ENCODE measurements around the gene TPT1.

The TPT1 gene

DNA sequence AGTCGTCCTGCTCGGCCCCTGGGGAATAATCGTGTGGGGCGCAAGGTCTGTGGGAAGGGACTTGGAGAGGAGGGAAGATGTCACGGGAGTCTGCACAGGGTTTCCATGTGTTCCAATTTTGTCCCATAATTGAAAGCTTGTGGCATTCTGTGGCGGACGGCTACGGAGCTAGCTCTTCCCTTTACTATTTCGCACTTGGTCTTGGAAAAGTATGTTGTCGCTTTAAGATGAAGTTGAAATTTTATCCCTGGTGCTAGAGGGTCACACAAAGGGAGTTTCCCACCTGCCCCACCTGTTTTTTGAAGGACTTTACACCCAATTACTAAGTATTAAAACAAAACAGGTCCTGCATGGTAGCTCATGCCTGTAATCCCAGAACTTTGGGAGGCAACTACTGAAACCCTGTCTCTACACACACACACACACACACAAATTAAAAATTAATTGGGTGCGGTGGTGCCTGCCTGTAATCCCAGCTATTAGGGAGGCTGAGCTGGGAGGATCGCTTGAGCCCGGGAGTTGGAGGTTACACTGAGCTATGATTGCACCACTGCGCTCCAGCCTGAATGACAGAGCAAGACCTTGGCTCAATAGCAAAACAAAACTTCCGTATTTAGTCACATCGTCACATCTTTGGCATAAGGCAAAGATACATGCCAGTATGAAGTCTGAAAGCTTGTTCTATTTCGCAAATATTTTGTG is 967 bp upstream of the TPT1 start:
- DNase-seq (ENCODE audit: insufficient read length, low spot score), result no peak
- no peak for FAIRE-seq
- TF ChIP-seq TAF1 (IDR thresholded peaks at IDR 0.05; ENCODE audit: low read depth, low read length) (no peak), POLR2AphosphoS5 (IDR thresholded peaks at IDR 0.05; ENCODE audit: low read depth, low read length) (no peak), POU2F2 (IDR thresholded peaks at IDR 0.05; ENCODE audit: low read depth, low read length) (no peak), PAX5 (IDR thresholded peaks at IDR 0.05; ENCODE audit: insufficient read depth, low read length, severe bottlenecking) (no peak), POLR2A (IDR thresholded peaks at IDR 0.05; ENCODE audit: low read depth, low read length) (no peak), SPI1 (IDR thresholded peaks at IDR 0.05; ENCODE audit: low read depth, low read length) (no peak)

DNA sequence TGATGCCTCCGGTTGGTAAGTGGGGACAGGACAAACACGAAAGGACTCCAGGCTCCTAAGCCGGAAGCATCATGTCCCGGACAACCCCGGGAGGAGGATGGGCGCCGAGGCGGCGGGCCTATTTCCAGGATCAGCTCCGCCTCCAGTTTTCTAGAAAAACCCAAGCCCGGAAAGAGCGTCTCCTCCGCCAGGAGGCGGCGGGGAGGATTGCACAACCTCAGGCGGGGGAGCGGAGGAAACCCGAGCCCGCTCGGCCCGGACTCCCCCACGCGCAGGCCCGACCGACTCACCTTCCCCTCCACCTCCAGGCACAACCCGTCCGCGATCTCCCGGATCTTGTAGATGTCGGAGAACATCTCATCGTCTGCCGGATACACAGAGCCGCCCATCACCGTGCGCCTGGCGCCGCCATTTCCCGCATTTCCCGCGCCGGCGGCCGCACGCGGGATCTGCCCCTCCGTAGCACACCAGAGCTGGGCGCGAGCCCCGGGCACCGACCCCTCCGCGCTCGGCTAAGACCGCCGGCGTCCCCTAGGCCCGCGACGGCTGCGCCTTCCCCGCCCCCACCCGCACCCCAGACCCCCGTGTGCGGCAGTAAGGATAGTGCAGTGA is 455 bp downstream of the TPT1 start:
- DNase-seq (ENCODE audit: insufficient read length, low spot score) (peak; percentile 52), FAIRE-seq (peak; percentile 43)
- TF ChIP-seq POU2F2 (IDR thresholded peaks at IDR 0.05; ENCODE audit: low read depth, low read length) (no peak), POLR2AphosphoS5 (IDR thresholded peaks at IDR 0.05; ENCODE audit: low read depth, low read length) (no peak), TAF1 (IDR thresholded peaks at IDR 0.05; ENCODE audit: low read depth, low read length) (no peak), POLR2A (IDR thresholded peaks at IDR 0.05; ENCODE audit: low read depth, low read length) (no peak), PAX5 (IDR thresholded peaks at IDR 0.05; ENCODE audit: insufficient read depth, low read length, severe bottlenecking) (no peak), SPI1 (IDR thresholded peaks at IDR 0.05; ENCODE audit: low read depth, low read length) (no peak)

DNA sequence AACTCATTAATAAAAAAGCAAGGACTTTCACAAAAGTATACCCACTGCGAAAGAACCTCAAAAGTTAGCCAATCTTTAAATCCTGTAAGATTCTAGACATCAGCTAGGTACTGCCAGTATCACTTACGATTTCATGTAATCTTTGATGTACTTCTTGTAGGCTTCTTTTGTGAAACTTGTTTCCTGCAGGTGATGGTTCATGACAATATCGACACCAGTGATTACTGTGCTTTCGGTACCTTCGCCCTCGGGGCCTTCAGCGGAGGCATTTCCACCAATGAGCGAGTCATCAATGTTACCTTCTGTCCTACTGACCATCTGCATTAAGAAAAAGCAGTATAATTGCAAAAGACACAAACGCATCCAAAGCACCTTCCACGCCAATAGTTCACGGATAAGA is 1.1 kb downstream of the TPT1 start:
- DNase-seq (ENCODE audit: insufficient read length, low spot score) (no peak), FAIRE-seq (peak; percentile 16)
- TF ChIP-seq SPI1 (IDR thresholded peaks at IDR 0.05; ENCODE audit: low read depth, low read length) (no peak), TAF1 (IDR thresholded peaks at IDR 0.05; ENCODE audit: low read depth, low read length) (no peak), POLR2A (IDR thresholded peaks at IDR 0.05; ENCODE audit: low read depth, low read length) (no peak), PAX5 (IDR thresholded peaks at IDR 0.05; ENCODE audit: insufficient read depth, low read length, severe bottlenecking) (no peak), POU2F2 (IDR thresholded peaks at IDR 0.05; ENCODE audit: low read depth, low read length) (no peak), POLR2AphosphoS5 (IDR thresholded peaks at IDR 0.05; ENCODE audit: low read depth, low read length) (no peak)

DNA sequence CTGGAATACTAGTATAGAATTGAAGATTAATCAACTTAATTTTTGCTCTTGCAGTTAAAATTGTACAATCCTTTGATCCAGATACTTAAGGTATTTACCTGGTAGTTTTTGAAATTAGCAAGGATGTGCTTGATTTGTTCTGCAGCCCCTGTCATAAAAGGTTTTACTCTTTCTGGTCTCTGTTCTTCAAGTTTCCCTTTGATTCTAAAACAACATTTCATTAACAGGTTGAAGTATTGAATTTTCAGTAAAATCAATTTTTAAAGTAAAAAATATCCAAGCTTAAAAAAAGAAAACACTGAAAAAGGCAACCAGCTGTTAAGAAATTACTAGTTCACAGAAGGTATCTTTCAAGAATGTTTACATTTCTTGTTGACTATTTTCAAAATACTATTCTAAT is 1.6 kb downstream of the TPT1 start:
- FAIRE-seq, result no peak
- TF ChIP-seq SPI1 (IDR thresholded peaks at IDR 0.05; ENCODE audit: low read depth, low read length) (no peak), TAF1 (IDR thresholded peaks at IDR 0.05; ENCODE audit: low read depth, low read length) (no peak), POLR2AphosphoS5 (IDR thresholded peaks at IDR 0.05; ENCODE audit: low read depth, low read length) (no peak), POLR2A (IDR thresholded peaks at IDR 0.05; ENCODE audit: low read depth, low read length) (no peak), POU2F2 (IDR thresholded peaks at IDR 0.05; ENCODE audit: low read depth, low read length) (no peak), PAX5 (IDR thresholded peaks at IDR 0.05; ENCODE audit: insufficient read depth, low read length, severe bottlenecking) (no peak)
- DNase-seq (ENCODE audit: insufficient read length, low spot score), result no peak

DNA sequence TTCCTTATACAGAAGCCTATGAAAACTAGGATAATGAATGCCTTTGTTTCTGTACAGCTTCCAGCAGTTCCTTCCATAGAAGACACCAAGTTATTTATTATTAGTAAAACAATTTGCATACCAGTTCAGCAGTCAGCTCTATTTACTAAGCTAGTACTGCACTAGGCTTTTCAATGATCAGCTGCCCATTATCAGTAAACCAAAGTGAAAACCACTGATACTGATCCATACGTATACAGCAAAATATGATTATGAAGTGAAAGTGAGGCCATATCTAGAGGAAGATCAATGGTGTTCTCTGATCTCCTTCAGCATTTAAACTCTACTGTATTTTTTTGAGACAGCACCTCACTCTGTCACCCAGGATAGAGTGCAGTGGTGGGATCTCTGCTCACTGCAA is 3.2 kb downstream of the TPT1 start:
- DNase-seq (ENCODE audit: insufficient read length, low spot score), result no peak
- FAIRE-seq, result no peak
- no peak for TF ChIP-seq TAF1 (IDR thresholded peaks at IDR 0.05; ENCODE audit: low read depth, low read length)
- no peak for TF ChIP-seq PAX5 (IDR thresholded peaks at IDR 0.05; ENCODE audit: insufficient read depth, low read length, severe bottlenecking)
- no peak for TF ChIP-seq POU2F2 (IDR thresholded peaks at IDR 0.05; ENCODE audit: low read depth, low read length)
- TF ChIP-seq SPI1 (IDR thresholded peaks at IDR 0.05; ENCODE audit: low read depth, low read length), result no peak
- no peak for TF ChIP-seq POLR2A (IDR thresholded peaks at IDR 0.05; ENCODE audit: low read depth, low read length)
- no peak for TF ChIP-seq POLR2AphosphoS5 (IDR thresholded peaks at IDR 0.05; ENCODE audit: low read depth, low read length)

DNA sequence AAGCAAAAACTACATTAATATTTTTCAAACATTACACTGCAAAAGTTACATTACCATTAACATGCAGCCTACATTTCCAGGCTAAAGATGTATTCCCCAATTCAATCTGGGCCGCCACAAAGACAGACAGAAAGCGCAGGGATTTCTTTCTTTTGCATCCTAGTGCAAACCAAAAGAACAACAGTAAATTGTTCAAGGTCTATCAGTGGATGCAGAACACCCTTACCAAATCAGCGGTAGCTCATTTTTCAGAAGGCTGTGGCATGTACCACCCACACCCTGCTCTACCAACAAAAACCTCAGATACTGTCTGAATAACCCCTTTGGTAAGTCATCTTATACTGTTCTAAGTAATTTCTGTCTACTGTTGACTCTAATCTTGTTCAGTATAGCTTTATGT is 3.6 kb downstream of the TPT1 start:
- FAIRE-seq (no peak), DNase-seq (ENCODE audit: insufficient read length, low spot score) (no peak)
- no peak for TF ChIP-seq POLR2A (IDR thresholded peaks at IDR 0.05; ENCODE audit: low read depth, low read length)
- no peak for TF ChIP-seq SPI1 (IDR thresholded peaks at IDR 0.05; ENCODE audit: low read depth, low read length)
- no peak for TF ChIP-seq PAX5 (IDR thresholded peaks at IDR 0.05; ENCODE audit: insufficient read depth, low read length, severe bottlenecking)
- TF ChIP-seq POLR2AphosphoS5 (IDR thresholded peaks at IDR 0.05; ENCODE audit: low read depth, low read length), result no peak
- TF ChIP-seq TAF1 (IDR thresholded peaks at IDR 0.05; ENCODE audit: low read depth, low read length), result no peak
- TF ChIP-seq POU2F2 (IDR thresholded peaks at IDR 0.05; ENCODE audit: low read depth, low read length), result no peak

DNA sequence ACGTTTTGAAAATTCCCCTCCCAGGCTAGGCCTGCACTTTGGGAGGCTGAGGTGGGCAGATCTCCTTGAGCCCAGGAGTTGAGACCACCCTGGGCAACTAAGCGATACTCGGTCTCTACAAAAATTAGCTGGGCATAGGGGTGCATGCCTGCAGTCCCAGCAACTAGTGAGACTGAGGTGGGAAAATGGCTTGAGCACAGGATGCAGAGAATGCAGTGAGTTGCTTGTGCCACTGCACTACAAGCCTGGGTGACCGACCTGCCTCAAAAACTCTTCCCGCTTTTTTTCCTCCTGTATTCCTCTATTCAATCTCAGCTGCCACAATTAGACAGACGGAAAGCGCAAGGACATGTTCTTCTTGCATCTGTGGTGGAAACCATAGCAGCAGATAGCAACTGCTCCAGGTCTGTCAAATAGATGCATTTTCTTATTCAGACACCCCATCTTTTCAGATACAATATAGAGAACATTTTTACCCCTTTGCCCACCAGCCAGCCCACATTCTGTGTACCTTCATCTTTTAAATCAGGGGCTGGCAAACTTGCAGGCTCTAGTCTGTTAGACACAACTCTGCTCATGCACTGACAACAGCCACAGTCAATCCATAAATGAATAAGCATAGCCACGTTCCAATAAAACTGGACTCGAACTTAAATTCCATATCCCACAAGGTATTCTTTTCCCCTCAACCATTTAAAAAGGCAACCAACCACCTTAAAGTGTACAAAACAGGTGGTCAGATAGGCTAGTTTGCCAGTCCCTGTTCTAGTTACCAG is 4.8 kb downstream of the TPT1 start:
- peak; percentile 11; the same call in 1 of the 2 replicates for TF ChIP-seq POLR2A (IDR thresholded peaks at IDR 0.05; ENCODE audit: low read depth, low read length)
- TF ChIP-seq POU2F2 (IDR thresholded peaks at IDR 0.05; ENCODE audit: low read depth, low read length), result no peak
- TF ChIP-seq POLR2AphosphoS5 (IDR thresholded peaks at IDR 0.05; ENCODE audit: low read depth, low read length), result peak; percentile 46; the same call in 1 of the 2 replicates
- FAIRE-seq (no peak), DNase-seq (ENCODE audit: insufficient read length, low spot score) (no peak)

DNA sequence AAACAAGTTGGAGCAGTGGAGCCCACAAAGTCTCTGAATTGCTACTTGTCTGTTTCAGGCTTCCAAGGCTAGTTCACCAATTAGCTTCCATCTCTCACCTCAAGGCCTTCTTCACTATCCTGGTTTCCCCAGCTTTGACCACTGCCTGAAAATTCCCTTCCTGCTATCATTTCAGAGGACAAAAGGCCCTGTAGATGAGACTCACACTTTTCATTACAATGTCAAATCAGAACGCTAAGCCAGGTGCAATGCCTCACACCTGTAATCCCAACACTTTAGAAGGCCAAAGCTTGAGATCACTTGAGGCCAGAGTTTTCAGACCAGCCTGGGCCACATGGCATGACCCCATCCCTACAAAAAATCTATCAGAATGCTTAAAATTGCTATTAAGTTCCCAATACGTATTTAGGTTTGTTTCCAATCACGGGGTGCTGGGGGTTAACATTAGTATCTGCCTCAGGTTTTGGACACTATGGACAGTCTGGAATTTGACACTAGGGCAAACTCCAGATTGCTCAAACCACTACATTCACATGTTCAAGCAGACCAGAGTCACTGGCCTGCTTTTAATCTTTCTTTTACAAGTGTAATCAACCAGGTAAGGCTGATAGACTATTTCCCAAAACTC is 5.5 kb downstream of the TPT1 start:
- no peak for FAIRE-seq
- TF ChIP-seq SPI1 (IDR thresholded peaks at IDR 0.05; ENCODE audit: low read depth, low read length), result no peak
- peak; percentile 44 for TF ChIP-seq POLR2A (IDR thresholded peaks at IDR 0.05; ENCODE audit: low read depth, low read length)
- no peak for TF ChIP-seq TAF1 (IDR thresholded peaks at IDR 0.05; ENCODE audit: low read depth, low read length)
- TF ChIP-seq POU2F2 (IDR thresholded peaks at IDR 0.05; ENCODE audit: low read depth, low read length), result 0 out of 2 replicates have a peak, but pooled peaks have one; percentile 52
- TF ChIP-seq POLR2AphosphoS5 (IDR thresholded peaks at IDR 0.05; ENCODE audit: low read depth, low read length), result peak; percentile 69

More for the DNA sequence above, 5.5 kb downstream of the TPT1 start:
- no peak for DNase-seq (ENCODE audit: insufficient read length, low spot score)
